T-helper 2 cell treated with Interferon-gamma antibody and Interleukin-4, amounts not matched to agents 100 ng/mL and 5 ng/mL, for 36 hours (primary cell): Measurements from ENCODE around the gene ASB4. TPM values are rescaled to one million over a fixed set of nuclear protein-coding genes. Genes with fewer than 3 reads are reported as not detected.
"Not testable (repeated sequence)": the region's sequence is repeated elsewhere in the genome, so short reads cannot be mapped to it uniquely, and the experiment has no call there.

Experiments
- intact Hi-C: fragments of 100-400 bp; cut with micrococcal nuclease; formaldehyde crosslinking; loops from one replicate; pipeline ENCODE4 v1.15.1; 2023
- total RNA-seq: library from RNA; stranded (reverse); gene quantifications from 2 replicates; pipeline ENCODE4 v1.2.3, GENCODE V29; 2022

The ASB4 gene
- total RNA-seq = not detected in 2 replicates

- intact Hi-C loops = no loop called here
These were observed at the start of gene ASB4 for GRCh38 chr7:95485391-95486123. TSS of gene ASB4 (plus strand) at chr7:95485943. CDS start at chr7:95485972, 29 bp downstream.

GRCh38 chr7:95436407-95436806, 49.3 kb upstream of the ASB4 start:
- intact Hi-C loops = loop anchor here (5.0 kb wide), 2 partner anchors 41 to 66 kb away; no protein-coding TSS in a partner anchor

DNA sequence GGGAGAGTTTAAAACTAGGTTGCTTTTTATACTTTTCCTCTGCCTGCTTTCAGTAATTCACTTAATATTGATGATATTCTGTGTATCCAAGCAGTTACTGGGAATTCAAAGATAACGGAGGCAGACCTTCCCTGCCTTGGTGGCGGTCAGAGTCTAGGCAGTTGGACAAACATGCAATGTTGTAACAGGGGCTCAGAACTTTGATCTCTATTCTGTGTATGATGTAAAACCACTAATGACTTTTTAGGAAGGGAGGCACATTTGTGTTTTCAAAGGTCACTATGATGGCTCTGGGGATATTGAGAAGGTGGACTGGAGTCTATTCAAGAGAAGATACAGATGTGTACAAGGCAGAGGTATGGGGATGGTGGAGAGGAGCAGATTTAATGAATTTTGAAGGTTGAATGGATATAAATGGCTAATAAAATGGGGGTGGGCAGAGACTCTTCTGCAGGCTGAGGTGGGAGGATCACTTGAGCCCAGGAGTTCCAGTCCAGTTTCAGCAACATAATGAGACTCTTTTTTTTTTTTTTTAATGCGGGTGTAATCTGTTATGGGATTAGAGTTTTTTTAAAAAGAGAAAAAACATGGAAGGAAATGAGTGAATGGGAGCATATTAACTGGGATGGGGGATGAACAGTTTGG, 45.2 kb upstream of the ASB4 start:
- intact Hi-C loops = no loop called here

- intact Hi-C loops = no loop called here
These were observed 44.5 kb upstream of the ASB4 start for GRCh38 chr7:95441042-95441823.

DNA sequence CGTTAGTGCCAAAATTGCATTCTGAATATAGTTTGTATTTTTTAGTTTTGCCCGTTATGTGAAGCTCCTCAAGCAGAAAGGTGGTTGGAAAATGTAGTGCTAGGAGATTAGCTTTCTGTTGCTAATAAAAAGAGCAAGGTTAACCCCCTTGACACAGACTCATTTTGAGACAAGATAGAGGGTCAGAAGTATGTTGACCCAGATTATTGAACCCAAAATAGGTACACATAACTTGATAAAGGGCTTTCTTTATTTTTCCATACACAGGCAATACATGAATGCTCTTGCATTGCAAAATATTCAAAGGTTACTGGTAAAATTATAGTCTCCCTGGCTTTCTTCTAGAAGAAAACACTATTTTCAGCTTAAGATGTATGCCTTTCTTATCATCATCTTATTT, 40.9 kb upstream of the ASB4 start:
- intact Hi-C loops = no loop called here

DNA sequence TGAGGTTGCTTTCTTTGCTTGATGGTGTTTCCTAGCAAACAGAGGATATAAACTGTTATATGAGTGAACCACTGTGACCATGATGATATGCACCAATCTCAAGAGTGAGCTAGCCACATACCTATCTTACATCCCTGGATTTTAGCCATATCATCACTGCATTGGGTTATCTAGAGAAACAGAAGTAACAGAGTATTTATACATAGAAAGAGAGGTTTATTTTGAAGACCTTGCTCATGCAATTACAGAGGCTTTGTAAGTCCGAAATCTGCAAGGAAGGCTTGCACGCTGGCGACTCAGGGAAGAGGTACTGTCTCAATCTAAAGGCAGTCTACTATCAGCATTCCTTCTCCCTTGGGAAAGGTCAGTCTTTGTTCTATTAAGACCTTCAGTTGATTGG, 39.1 kb upstream of the ASB4 start:
- intact Hi-C loops = no loop called here

GRCh38 chr7:95454438-95455045, 31.2 kb upstream of the ASB4 start:
- intact Hi-C loops = no loop called here

DNA sequence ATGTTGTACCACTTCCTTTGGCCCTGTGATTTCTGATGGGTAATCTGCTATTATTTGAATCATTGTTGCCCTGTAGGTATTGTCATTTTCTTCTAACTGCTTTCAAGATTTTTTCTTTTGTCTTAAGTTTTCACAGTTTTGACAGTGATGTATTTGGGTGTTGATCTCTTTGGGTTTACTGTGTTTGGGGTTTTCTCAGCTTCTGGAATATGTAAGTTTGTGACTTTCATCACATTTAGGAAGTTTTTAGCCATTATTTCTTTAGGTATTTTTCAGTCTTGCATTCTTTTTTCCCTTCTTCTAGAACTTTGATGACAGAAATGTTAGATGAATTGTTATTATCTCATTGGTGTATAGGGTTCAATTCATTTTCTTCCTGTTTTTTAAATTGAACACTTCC, 27.8 kb upstream of the ASB4 start:
- intact Hi-C loops = no loop called here

DNA sequence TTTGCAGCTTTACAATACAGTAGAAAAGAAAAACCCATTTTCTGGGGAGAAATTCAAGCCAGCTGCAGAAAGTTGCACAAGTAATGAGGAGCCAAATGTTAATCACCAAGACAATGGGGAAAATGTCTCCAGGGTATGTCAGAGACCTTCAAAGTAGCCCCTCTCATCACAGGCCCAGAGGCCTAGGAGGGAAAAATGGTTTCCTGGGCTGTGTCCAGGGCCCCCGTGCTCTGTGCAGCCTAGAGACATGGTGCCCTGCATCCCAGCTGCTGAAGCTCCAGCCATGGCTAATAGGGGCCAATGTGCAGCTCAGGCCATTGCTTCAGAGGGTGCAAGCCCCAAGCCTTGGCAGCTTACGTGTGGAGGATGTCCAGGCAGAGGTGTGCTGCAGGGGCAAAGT, 25.1 kb upstream of the ASB4 start:
- intact Hi-C loops = not testable (repeated sequence)

- intact Hi-C loops = no loop called here
These were observed 17.7 kb upstream of the ASB4 start for GRCh38 chr7:95467912-95468607.

DNA sequence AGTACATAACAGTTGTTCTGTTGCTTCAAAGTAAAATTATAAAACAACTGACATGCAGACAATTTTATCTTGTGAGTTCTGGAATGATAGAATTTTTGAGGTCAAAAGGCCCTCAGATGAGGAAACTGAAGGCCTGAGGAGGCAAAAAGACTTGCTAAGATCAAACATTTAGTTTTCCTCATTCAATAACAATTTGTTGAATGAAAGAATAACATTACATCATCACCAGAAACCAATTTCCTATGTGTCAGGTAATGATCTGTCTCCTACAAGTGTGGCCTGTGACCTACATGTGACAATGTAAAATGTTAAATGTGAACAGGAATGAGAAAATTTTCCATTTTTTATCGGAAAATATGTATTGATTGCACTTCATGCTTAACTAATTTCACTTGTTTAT, 16.6 kb upstream of the ASB4 start:
- intact Hi-C loops = no loop called here

GRCh38 chr7:95469848-95470247, 15.9 kb upstream of the ASB4 start:
- intact Hi-C loops = loop anchor here (10.0 kb wide), 2 partner anchors 135 to 225 kb away; no protein-coding TSS in a partner anchor

GRCh38 chr7:95470452-95470851, 15.3 kb upstream of the ASB4 start:
- intact Hi-C loops = loop anchor here (10.0 kb wide), 2 partner anchors 136 to 226 kb away; no protein-coding TSS in a partner anchor

DNA sequence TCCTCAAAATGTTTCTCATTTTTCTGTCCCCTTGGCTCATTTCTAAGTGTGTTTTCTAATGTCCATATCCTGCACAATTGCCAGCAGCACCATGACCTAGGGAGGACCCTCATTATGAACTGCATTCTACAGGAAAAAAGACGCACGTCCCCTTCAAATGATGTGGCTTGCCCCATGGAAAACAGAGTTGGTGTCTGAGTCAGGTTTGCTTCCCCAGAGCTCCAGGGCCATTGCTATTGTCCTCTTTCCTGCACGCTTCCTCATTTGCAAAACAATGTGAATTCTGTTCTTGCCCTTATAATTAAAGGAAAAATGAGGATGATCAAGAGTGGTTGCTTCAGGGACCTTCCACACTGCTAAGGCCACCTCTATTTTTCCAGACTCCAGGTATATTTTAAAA, 14.7 kb upstream of the ASB4 start:
- intact Hi-C loops = loop anchor here (10.0 kb wide), 2 partner anchors 136 to 226 kb away; no protein-coding TSS in a partner anchor

- intact Hi-C loops = loop anchor here (10.0 kb wide), 2 partner anchors 138 to 228 kb away; no protein-coding TSS in a partner anchor
These were observed 13.1 kb upstream of the ASB4 start for GRCh38 chr7:95472581-95473161.

DNA sequence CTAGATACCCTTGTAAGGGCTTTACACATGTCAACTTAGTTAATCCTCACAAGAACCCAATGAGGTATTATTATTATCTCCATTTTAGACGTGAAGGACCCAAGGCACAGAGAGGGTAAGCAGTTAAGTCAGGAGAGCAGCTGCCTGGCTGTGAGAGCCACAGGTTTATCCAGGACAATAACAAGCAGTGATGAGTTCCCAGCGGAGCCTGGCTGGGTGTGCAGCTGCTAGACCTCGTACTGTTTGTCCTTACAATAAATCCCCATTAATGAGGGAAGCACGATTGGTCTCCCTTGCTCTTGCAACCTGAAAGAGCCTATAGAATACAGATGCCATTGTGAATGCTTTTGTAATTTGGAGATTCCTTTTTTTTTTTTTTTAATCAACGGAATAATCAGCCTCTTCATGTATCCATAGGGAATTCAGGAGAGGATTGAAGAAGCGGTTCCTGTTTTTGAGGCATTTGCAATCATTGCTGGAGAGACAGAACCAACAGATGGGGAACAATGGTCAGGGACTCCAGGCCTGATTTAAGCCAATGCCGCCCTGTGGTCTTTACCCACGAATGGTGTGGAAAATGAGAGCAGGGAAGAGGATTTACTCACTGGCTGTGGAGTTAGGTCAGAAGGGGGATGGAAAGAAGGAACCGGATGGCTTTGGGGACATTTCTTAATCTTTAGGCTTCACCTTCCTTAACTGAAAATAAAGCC, 12.3 kb upstream of the ASB4 start:
- intact Hi-C loops = loop anchor here (10.0 kb wide), 2 partner anchors 139 to 229 kb away; no protein-coding TSS in a partner anchor

DNA sequence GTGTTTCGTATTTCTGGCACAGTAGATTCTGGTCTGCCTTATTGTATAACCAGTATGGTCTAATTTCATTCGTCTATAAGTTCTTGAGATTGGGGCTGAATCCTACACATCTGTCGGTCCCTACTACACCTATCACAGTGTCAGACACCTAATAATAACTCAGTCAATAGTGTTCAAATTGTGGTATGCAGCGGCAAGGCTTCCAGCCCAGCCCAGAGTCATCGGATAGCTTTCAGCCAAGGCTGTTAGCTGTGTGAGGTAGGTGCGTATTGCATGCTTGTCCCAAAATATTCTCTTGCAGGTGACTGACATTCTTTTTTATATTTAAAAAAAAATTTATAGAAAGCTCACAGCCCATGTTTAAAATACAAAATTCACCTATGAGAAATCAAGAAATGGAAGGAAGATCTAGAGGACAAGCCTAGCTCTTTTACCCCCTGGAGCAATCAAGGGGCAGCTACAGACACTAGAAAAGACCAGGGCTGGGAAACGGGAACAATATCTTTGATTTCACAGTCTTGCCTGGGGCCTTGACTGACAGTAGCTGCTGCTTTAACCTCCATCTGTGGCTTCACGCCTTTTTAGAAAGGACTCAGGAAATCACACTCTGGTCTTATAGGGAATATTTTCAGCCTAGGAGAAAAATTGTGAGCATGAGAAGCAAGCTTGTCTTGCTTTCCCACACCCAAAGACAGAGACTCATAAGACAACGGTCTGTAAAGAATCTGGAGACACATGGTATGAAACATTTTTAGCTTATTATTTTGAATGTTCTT, 9.5 kb upstream of the ASB4 start:
- intact Hi-C loops = loop anchor here (2.0 to 10.0 kb wide), 5 partner anchors 25 to 284 kb away; partner anchors contain the start of gene PON2

DNA sequence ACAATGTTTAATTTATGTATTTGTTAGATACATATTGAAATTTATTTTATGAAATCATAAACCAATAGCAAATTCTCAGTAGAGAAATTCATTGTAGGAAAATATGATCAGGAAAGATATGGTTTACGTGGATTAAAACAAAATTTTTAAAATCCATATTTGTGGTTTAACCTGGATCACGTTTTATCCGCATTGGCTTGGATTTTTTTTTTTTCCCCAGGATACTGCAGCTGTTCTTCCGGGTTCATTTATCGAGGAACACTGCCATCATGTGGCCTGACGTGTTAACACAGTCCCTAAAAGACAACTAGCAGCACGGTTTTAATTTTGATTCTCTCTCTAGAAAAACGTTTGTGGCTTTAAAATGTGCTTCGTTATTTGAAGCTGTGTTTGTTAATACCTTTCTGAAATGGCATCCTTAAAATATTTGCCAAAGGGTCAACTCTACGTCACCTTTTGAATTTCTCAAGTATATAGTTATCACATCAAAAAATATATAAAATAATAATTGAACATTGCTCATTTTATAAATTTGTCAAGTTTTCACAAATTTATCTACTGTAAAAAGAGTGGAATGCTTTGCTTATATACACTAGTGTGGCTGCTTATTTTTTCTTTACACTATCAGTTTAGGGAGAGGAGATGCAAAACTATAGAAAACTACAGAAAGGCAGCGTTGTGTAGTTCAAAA, 8.7 kb upstream of the ASB4 start:
- intact Hi-C loops = loop anchor here (1.0 to 10.0 kb wide), 6 partner anchors 24 to 1028 kb away; partner anchors contain the start of gene PON2
